ENCODE results near the gene RBM19. TPM values are rescaled to one million over a fixed set of nuclear protein-coding genes. Genes with fewer than 3 reads are reported as not detected.

RBM19 gene
- polyA plus RNA-seq, 3 donors = 29.5 to 45.1 (median 29.6) TPM

DNA sequence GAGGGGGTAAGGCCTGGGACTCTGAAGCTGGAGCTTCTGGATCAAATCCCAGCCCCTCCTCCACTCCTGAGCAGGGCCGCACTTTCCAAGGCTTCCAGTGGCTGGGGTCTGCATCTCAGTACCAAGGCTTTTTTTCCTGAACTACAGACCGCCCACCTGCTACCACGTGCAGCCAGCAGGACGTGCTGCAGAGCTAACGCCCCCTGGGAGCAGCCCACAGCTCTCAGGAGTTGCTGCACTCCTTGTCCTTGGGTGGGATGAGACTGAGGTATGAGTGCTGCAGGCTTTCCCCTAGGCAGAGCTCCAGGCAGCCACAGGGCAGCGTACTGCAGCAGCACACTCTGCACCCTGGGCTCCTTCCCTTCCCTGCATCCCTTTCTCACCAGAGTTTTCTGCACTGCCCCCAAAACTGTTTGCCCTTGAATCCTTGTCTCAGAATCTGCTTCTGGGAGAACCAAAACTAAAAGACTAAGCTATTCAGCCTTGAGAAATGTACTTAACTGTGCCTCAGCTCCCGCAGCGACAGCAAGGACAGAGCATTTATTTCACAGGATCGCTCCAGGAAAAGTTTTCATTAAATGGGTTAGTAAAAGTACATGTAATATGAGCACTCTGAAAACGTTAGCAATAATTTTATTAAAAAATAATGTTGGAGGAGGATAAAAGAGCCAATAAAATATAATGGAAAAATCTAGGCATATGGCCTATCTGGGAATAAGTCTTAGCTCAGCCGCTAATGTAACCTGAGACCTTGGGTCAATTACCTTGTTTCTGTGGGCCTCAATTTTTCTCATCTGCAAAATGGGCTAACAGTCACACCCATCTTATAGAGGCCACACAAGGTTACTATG is 25.5 kb downstream of the RBM19 start:
- DNase-seq (ENCODE audit: extremely low read depth in 1 of 11, low read depth in 9 of 11, low spot score in 4 of 11) = no peak

- DNase-seq (ENCODE audit: extremely low read depth in 1 of 11, low read depth in 9 of 11, low spot score in 4 of 11) = no peak
Observed at GRCh38 chr12:113939867-113940266, 26.3 kb downstream of the RBM19 start.

GRCh38 chr12:113938471-113938870 is 27.7 kb downstream of the RBM19 start:
- no peak for DNase-seq (ENCODE audit: extremely low read depth in 1 of 11, low read depth in 9 of 11, low spot score in 4 of 11)

- no peak for DNase-seq (ENCODE audit: extremely low read depth in 1 of 11, low read depth in 9 of 11, low spot score in 4 of 11)
Observed at GRCh38 chr12:113936460-113936859, 29.7 kb downstream of the RBM19 start.

DNA sequence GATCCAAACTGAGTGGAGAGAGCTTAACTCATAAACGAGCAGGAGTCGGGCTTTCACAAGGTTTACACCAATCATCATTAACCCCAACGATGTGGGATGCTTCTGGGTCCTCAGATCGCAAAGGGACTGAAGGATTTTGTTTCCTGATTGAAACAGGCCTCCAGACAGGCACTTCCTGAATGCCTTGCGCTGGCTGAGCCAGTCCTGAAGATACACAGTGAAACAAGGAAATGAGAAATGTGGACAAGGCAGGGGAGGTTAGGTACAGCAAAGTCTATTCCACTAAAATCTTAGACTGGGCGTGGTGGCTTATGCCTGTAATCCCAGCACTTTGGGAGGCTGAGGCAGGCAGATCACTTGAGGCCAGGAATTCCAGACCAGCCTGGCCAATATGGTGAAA is 30.7 kb downstream of the RBM19 start:
- DNase-seq (ENCODE audit: extremely low read depth in 1 of 11, low read depth in 9 of 11, low spot score in 4 of 11) = no peak

DNA sequence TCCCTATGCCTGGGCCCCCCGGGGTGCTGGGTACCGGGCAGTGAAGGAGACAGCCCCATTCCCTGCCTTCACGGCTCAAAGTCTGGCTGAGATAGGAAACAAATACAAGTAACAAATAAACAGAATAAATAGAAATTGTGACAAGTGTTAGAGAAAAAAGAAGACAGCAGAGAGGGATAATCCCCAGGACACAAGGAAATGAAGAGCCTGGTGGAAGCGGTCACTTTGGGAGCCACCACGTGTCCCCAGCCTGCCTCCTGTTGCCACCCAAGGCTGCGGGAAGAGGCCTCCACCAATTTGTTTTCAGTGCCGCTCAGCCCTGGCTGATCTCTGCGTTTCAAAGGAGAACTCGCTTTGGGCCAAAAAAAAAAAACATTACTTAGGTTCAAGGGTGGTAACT is 31.2 kb downstream of the RBM19 start:
- DNase-seq (ENCODE audit: extremely low read depth in 1 of 11, low read depth in 9 of 11, low spot score in 4 of 11) = no peak

DNA sequence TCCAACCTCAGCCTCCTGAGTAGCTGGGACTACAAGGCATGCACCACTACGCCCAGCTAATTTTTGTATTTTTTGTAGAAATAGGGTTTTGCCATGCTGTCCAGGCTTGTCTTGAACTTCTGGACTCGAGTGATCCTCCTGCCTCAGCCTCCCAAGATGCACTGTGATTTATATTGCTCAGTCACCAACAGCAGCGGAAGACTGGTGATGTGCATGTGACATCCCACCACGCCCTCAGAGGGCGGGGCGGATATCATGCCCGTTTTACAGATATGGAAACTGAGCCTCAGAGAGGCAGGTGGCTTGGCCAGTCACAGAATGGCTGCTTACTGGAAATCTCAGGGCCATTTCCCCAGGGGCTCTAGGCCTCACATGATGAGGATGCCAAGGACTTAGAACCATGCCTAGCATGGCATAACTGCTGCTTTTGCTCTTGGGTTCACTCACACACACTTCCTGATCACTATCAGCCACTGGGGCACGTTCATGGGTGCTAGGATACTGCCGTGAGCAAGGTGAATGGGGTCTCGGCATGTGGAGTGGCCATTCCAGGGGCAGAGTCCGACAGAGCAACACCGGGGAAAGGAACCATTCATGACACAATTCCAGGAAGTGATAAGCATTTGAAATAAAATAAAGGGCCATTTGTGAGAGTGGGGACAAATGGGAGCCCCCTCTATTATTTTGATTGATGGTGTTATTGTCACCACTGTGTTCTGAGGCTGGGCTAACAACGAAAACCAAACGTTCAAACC is 31.9 kb downstream of the RBM19 start:
- DNase-seq (ENCODE audit: extremely low read depth in 1 of 11, low read depth in 9 of 11, low spot score in 4 of 11) = no peak

GRCh38 chr12:113933201-113933786 is 32.8 kb downstream of the RBM19 start:
- DNase-seq (ENCODE audit: extremely low read depth in 1 of 11, low read depth in 9 of 11, low spot score in 4 of 11) = peak in 4 of 11 donors; percentile 4 to 14 (median 9)

- DNase-seq (ENCODE audit: extremely low read depth in 1 of 11, low read depth in 9 of 11, low spot score in 4 of 11) = peak in 8 of 11 donors; percentile 13 to 45 (median 23)
Observed at GRCh38 chr12:113932381-113933196, 33.5 kb downstream of the RBM19 start.

DNA sequence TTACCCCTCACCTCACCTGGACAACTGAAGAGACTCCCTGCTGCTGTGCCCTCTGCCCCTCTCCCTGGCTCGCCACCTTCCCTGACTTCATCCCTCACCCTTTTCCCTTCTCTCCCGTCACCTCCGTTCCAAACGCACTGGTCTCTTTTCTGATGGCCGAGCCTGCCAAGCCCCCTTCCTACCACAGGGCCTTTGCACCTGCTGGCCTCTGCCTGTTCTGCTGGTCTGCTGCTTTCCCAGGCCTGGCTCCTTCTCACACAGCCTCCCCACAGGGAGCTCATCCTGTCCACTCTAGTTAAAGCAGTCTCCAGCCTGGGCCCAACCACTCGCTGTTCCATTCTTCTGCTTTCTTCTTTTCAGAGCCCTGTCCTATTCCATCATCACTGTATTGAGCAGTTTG is 34.6 kb downstream of the RBM19 start:
- no peak for DNase-seq (ENCODE audit: extremely low read depth in 1 of 11, low read depth in 9 of 11, low spot score in 4 of 11)

- DNase-seq (ENCODE audit: extremely low read depth in 1 of 11, low read depth in 9 of 11, low spot score in 4 of 11) = no peak
Observed at GRCh38 chr12:113930249-113930648, 35.9 kb downstream of the RBM19 start.

DNA sequence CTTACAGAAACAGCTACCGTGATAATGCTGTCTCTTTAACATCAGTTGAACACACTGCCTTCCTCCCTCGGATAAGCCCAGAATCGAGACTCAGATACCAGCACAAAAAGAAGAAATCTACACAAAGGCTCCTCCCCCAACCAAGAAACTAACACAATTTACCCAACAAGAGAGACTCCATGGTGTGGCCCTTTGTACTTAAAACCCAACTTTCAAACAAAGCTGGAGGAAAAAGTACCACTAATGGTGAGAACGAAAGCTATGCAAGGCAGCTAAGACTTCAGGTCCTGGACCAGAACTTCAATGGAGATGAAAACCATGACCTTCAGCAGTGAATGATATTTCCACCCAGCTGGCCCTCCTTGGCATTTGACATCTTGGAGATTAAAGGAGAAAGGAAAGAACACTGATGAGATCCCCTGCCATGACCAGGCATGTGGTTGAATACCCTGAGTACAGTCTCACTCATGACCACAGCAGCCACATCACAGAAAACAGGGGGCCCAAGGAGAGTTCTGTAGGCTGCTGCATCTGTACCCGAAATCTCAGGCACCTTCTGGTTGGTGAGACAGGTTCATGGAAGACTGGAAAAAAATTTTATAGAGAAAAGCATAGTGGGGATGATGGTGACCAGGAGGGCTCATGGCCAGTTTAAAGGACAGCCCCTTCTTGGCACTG is 36.7 kb downstream of the RBM19 start:
- DNase-seq (ENCODE audit: extremely low read depth in 1 of 11, low read depth in 9 of 11, low spot score in 4 of 11) = no peak

DNA sequence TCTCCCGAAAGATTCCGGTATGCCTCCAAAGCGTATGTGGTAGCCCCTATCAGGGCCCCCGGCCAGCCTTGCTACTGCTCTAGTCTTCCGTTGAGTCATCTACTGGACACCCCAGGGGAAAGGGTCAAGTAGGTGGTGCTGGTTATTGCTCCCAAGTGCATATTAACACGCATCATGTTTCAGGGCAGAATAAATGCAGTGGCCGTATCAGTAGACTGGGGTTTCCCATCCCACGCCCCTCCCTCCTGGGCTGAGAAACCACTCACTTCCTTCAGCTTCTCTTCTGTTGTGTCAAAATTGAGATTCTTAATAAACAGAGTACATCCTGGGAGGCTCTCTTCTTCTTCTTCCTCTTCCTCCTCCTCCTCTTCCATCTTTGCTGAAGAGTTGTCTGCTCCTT is 39.3 kb downstream of the RBM19 start:
- DNase-seq (ENCODE audit: extremely low read depth in 1 of 11, low read depth in 9 of 11, low spot score in 4 of 11) = no peak

DNA sequence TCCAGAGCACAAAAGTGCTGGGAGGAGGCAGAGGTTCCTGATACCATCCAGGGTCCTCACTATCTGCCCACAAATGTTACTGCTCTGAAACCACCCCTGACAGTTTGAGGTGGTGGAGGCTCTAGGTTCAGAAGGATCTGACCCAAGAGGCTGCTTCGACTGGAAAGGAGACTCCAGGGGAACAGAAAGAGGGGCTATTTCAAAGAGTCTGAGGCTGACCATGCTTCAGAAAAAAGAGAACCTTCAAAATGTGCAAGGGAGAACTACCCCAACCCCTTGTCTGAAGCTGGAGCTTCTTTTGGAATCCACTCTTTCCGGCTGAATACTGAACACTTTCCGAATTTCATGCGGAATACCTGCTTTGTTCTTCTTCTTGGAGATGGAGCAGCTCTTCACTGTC is 41.8 kb downstream of the RBM19 start:
- DNase-seq (ENCODE audit: extremely low read depth in 1 of 11, low read depth in 9 of 11, low spot score in 4 of 11) = no peak

DNA sequence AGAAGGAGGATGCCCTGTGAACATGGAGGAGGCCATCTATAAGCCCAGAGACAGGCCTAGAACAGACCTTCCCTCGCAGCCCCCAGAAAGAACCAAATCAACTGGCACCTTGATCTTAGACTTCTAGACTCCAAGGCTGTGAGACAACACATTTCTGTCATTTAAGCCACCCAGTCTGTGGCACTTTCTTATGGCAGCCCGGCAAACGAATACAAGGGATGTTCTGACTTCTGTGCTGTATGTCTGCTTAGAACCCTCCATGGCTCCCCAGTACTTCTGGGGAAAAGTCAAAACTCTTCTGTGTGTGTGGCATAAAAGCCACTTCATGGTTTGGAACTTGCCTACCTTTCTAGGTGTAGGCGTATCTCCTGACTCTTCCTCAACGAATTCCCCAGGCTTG is 42.9 kb downstream of the RBM19 start:
- DNase-seq (ENCODE audit: extremely low read depth in 1 of 11, low read depth in 9 of 11, low spot score in 4 of 11) = no peak

DNA sequence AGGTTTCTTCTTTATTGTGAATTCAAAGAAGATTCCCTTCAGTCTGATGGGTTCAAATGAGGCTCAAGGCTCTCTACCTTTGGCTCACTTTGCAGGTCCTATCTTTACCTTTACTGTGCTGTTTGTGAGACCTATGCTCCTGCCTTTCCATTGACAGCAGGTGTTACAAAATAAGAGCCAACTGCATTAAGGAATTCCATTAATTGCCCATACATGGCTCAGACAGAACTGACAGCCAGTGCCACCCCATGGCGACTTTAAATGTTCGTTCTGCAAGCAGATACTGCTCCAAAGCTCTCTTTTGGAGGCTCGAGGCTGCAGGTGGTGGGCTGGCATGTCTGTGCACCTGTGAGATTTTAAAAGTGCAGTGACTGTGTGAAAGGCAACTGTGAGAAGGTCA is 44.7 kb downstream of the RBM19 start:
- no peak for DNase-seq (ENCODE audit: extremely low read depth in 1 of 11, low read depth in 9 of 11, low spot score in 4 of 11)

- no peak for DNase-seq (ENCODE audit: extremely low read depth in 1 of 11, low read depth in 9 of 11, low spot score in 4 of 11)
Observed at GRCh38 chr12:113919791-113920190, 46.3 kb downstream of the RBM19 start.

- no peak for DNase-seq (ENCODE audit: extremely low read depth in 1 of 11, low read depth in 9 of 11, low spot score in 4 of 11)
Observed at GRCh38 chr12:113918306-113918705, 47.8 kb downstream of the RBM19 start.

- no peak for DNase-seq (ENCODE audit: extremely low read depth in 1 of 11, low read depth in 9 of 11, low spot score in 4 of 11)
Observed at GRCh38 chr12:113917393-113917792, 48.7 kb downstream of the RBM19 start.
